Left renal pelvis (tissue), 4 donors: ENCODE results near the gene GLIS1. TPM values are rescaled to one million over a fixed set of nuclear protein-coding genes. Genes with fewer than 3 reads are reported as not detected.

ENCODE experiments used
- DNase-seq, 4 donors: peaks; one replicate each; pipeline ENCODE4 v3.0.0-alpha.2; 2013; ENCODE audit warnings: low read depth in 4 of 4, low spot score in 3 of 4
- polyA plus RNA-seq, 4 donors: library from polyadenylated mRNA; unstranded; fragments of 120-200 nt; gene quantifications; one replicate each; pipeline ENCODE4 v1.2.1, GENCODE V29; 2013; ENCODE audit not compliant: insufficient read length in 4 of 4

Gene GLIS1
- polyA plus RNA-seq, 4 donors, result 0.29 to 3.1 (median 2.3) TPM

DNA sequence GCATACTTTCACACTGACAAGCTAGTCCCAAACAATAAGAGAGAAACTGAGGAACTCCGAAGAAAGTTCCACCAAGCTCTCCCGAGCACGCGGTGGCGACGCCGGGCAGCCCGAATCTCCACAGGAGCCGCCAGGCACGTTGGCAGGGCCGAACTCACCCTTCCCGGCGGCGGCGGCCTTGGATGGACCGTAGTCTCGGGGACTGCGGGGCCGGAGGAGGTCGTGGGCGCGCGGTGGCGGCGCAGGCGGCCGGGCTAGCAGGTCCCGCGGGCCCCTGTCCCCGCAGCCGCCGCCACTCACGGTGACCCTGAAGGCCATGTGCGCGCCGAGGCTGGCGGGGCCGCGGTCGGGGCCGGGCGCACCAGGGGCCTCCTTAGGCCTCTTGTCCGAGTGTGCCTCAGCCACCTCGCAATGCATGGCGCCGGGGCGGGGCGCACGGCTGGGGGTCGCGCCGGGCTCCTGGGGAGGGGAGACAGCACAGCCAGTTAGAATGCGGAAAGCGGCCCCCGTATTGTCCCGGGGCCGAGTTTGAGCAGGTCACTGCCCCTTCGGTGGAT is 1.2 kb downstream of the GLIS1 start:
- no peak for DNase-seq

DNA sequence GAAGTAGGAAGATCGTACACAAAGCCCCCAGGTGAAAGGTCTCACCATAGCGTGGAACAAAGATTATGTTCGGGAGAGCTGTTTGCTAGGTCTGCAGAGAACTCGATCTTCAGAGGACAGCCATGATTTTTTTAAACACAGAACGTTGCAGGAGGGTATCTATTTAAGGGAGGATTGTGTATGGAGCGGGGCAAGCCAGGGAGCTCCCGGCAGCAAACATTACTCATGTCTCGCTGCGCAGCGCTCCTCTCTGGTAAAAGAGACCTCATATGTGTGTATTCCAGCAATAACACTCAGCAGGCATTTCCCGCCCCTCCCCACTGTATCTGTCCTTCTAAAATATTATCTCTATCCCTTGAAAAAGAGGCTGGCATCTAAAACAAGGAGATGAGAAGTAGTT is 2.7 kb downstream of the GLIS1 start:
- DNase-seq, result no peak

- no peak for DNase-seq
These were observed 3.3 kb downstream of the GLIS1 start for GRCh38 chr1:53735681-53736080.

GRCh38 chr1:53735261-53735660 is 3.7 kb downstream of the GLIS1 start:
- DNase-seq, result no peak

- DNase-seq, result no peak
These were observed 4.2 kb downstream of the GLIS1 start for GRCh38 chr1:53734650-53735211.

DNA sequence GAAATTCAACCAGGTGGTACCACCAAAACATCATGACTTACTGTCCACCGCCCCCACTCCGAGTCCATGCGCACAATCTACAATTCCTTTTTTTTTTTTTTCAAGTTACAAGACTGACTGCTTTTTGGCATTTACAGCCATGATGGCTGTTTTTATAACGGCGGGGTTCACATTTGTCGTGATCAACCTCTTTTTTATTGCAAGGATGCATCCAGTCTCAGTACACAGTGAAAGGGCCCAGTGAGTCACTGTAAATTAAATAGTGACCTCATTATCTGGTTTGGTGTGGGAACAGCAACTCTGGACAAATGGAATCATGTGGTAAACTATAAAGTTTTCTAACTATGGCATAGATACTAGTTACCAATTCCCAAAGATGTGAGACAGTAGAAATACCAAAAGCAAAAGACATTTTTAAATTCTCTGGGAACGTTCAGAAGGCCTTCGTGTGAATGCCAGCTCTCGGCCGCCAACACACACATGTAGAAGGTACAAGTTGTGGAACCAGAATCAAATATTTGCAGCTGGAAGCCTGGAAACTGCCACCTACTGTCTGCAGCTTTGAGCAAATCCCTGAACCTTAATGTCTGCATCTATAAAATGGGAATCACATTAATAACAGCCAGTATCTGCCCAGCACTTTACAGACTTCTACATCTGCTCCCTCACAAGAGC is 4.9 kb downstream of the GLIS1 start:
- no peak for DNase-seq

GRCh38 chr1:53733447-53733931 is 5.5 kb downstream of the GLIS1 start:
- DNase-seq, result no peak

- no peak for DNase-seq
These were observed 6.0 kb downstream of the GLIS1 start for GRCh38 chr1:53732912-53733317.

DNA sequence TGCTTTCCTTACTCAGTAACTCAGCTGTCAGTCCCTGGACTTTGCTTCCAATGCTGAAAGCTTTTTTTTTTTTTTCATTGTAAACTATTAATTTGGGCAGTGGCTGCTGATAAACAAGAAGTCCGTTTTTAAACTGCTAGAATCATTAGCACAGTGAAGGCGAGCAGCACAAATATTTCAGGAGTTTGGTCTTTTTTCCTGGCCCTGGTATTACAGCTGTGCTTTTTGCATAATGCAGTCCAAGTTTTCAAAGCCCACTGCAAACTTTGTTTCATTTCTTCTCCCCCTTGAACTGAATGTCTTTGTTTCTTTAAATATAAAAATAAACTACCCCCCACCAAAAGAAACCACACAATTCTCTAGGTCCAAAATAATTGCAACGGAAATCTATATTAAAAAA is 6.6 kb downstream of the GLIS1 start:
- no peak for DNase-seq

GRCh38 chr1:53731779-53732305 is 7.1 kb downstream of the GLIS1 start:
- DNase-seq, result no peak

DNA sequence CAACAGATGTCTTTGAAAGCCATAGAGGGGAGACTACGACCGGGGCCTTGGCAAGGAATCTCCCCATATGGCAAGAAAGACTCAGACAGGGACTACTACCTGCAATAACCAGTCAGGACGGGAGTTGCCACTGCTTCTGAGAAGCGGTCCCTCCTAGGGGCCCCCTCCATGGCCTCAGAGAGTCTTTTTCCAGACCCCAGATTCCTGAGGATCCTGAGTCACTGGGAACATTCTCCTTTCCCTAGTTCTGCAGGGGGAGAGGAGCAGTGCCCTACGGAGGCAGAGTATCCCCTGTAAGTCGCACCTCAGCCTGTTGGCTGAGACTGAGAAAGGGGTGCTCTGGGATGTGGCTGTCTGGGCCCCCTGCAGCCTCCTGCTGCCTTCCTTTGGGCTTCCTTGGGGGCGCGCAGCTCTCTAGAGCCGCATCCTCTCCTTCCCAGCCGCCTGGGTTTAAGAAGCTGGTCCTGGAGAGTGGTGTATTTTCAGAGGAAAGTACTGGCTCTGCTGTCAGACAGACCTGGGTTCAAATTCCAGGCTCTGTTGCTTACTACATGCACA is 7.8 kb downstream of the GLIS1 start:
- no peak for DNase-seq

GRCh38 chr1:53730224-53730865 is 8.6 kb downstream of the GLIS1 start:
- DNase-seq, result no peak

GRCh38 chr1:53729456-53730223 is 9.3 kb downstream of the GLIS1 start:
- no peak for DNase-seq

DNA sequence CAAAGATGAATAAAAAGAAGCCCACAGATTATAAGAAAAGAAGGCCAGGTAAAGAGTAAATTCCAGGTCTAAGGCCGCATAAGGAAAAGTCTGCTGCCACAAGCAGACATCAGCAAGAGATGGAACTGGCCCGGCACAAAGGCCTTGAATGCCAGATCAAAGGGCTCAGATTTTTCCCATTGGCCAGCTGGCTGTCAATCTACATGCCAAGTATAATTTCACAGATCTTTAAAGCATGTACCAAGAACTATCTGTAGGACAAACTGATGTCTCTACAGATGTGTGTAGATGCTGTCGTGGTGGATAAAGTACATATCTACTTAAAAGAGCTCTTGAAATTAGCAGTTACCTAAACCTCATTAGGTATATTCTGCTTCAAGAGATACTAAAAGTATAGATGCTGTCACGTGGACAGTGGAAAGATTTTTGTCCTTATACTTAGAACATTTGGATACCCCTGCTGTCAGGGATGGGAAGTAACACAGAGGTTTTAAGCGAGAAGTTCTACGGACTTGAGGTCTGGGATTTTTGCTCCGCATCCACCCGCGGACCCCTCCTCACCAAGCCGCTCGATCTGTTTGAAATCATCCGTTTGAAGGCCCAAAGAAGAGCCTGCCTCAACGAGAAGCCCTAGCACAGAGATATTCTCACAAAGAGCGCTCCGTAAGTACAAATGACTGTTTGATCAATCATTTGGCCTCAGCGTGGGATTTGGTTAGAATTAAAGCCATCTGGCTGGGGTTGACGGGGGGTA is 10.1 kb downstream of the GLIS1 start:
- no peak for DNase-seq

GRCh38 chr1:53728196-53728595 is 10.8 kb downstream of the GLIS1 start:
- DNase-seq, result no peak

DNA sequence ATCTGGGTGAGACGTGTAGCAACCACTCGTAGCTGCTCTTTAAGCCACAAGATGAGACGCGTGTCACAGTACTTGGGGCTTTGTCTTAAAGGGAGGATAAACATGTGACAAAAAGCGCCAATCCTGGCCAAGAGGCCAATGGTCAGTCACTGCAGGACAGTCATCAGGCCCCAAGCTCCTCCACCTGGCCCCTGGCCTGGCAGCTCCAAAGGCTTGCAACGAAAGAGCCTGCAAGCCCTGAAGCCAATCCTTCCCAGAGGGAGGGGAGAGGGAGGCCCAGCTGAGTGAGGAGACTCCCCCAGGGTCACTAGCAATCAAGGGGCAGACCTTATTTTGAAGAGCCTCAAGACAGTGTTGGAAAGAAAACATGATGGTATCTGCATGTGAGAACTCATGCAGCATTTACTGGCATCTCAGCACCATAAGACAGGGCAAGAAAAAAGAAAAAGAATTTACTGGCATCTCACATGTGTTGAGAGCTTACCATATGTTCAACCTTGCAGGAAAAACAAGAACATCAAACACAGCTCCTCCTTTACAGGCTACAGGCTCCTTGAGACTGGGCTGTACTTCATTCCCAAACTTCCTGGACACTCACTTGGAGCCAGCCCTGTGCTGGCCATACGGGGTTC is 11.4 kb downstream of the GLIS1 start:
- no peak for DNase-seq

GRCh38 chr1:53726009-53726600 is 12.9 kb downstream of the GLIS1 start:
- DNase-seq, result no peak

GRCh38 chr1:53725238-53725689 is 13.7 kb downstream of the GLIS1 start:
- DNase-seq, result no peak

DNA sequence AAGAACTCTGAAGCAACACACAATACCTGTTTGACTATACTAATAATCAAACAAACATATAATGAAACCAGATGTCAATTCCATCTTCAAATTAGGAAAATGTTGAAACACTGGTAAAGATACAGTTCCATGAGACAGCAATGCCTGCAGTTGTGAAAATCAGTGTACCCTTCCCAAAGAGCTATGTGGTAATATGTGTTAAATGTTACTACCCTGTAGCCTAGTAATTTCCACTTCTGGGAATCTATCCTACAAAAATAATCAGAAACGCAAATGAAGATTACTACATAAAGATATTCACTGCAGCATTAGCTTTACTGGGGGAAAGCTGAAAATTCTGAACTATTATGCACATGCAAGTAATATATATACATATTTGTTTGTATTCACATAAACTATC is 16.9 kb downstream of the GLIS1 start:
- DNase-seq, result no peak
